Measurements from ENCODE around the gene MASP2.
"Not testable (repeated sequence)": the region's sequence is repeated elsewhere in the genome, so short reads cannot be mapped to it uniquely, and the experiment has no call there.

MASP2 gene

DNA sequence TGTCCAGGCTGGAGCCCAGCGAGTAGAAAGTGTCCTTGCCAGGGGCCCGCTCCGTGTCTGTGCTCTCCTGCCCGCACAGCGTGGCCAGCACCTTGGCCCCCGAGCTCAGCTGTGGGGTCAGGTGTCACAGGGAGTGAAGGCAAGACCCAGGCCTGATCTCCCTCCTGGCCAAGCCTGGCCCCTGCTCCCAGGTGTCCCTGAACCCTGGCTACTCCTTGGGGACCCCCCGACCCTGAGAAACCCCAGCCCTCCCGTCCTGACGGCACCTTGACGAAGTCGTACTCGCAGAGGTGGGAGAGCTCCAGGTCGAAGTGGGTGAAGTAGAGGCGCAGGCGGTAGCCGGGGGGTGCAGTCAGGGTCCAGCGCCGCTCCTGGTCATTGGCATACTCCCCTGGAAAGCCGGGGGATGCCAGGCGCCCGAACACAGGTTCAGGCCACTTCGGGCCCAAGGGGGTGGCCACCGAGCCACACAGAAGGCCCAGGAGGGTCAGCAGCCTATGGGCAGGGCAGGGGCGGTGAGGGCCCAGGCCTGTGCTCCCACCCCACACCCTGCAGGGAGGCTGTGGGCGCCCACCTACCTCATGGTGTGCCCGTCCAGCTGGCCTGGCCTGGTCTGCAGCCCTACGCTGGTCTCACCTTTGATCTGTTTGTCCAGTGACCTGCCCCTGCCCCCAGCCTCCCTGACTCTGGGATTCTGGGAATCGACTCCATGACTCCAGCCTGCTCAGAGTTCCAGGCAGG lies at the start of gene MASP2:
TSS of gene MASP2 (minus strand) at position 615 of the 741 bp plus-strand sequence. CDS start at position 583, 32 bp downstream.
- TF ChIP-seq, protein P1, sequence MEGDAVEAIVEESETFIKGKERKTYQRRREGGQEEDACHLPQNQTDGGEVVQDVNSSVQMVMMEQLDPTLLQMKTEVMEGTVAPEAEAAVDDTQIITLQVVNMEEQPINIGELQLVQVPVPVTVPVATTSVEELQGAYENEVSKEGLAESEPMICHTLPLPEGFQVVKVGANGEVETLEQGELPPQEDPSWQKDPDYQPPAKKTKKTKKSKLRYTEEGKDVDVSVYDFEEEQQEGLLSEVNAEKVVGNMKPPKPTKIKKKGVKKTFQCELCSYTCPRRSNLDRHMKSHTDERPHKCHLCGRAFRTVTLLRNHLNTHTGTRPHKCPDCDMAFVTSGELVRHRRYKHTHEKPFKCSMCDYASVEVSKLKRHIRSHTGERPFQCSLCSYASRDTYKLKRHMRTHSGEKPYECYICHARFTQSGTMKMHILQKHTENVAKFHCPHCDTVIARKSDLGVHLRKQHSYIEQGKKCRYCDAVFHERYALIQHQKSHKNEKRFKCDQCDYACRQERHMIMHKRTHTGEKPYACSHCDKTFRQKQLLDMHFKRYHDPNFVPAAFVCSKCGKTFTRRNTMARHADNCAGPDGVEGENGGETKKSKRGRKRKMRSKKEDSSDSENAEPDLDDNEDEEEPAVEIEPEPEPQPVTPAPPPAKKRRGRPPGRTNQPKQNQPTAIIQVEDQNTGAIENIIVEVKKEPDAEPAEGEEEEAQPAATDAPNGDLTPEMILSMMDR (IDR thresholded peaks at IDR 0.05), result no peak
- no peak for TF ChIP-seq ZFX (IDR thresholded peaks at IDR 0.05; ENCODE audit: borderline replicate concordance)
- H3K27ac ChIP-seq, result no peak within 1 kb of the TSS

- not testable (repeated sequence) for H3K27ac ChIP-seq
Measured at GRCh38 chr1:11083784-11084183, 36.7 kb upstream of the MASP2 start.

DNA sequence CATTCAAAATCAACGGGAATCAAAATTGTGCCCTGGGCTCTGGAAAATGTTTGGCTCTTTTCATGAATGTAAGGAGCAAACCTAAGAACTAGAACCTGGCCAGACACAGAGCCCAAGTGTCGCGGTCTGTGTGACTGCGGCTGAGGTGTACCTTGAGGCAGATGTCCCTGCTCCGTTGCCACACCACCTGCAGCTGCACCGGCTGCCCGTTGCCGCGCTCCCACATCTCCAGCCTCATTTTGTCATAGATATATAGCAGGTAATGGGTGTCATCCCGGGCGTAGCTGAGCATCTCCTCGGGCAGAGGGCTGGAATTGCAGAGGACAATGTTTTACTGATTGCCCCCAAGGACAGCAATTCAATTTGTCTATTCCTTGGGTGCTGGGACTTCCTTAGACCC lies 33.9 kb upstream of the MASP2 start:
- TF ChIP-seq, protein P1 (IDR thresholded peaks at IDR 0.05), result no peak
- no peak for TF ChIP-seq ZFX (IDR thresholded peaks at IDR 0.05; ENCODE audit: borderline replicate concordance)

GRCh38 chr1:11078631-11079030 lies 31.6 kb upstream of the MASP2 start:
- no peak overlapping the region for H3K27ac ChIP-seq
- no peak for TF ChIP-seq ZFX (IDR thresholded peaks at IDR 0.05; ENCODE audit: borderline replicate concordance)
- TF ChIP-seq, protein P1 (IDR thresholded peaks at IDR 0.05), result no peak

More for the DNA sequence above, 33.9 kb upstream of the MASP2 start:
- H3K27ac ChIP-seq, result no peak overlapping the region

DNA sequence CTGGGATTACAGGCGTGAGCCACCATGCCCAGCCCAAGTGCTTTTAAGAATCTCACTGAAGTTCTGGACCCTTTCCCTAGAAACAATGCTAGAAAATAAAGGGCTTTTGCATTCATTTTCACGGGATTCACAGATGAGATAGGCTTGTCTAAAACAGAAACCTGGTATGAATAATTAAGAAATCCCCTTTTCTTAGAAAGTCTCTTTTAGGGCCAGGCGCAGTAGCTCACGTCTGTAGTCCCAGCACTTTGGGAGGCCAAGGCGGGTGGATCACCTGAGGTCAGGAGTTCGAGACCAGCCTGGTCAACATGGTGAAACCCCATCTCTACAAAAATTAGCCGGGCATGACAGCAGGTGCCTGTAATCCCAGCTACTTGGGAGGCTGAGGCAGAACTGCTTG lies 26.4 kb upstream of the MASP2 start:
- H3K27ac ChIP-seq, result not testable (repeated sequence)

- no peak overlapping the region for H3K27ac ChIP-seq
- TF ChIP-seq ZFX (IDR thresholded peaks at IDR 0.05; ENCODE audit: borderline replicate concordance), result no peak
- TF ChIP-seq, protein P1 (IDR thresholded peaks at IDR 0.05), result no peak
Measured at GRCh38 chr1:11072216-11072917, 25.3 kb upstream of the MASP2 start.

GRCh38 chr1:11071463-11072215 lies 24.6 kb upstream of the MASP2 start:
- TF ChIP-seq ZFX (IDR thresholded peaks at IDR 0.05; ENCODE audit: borderline replicate concordance), result no peak
- TF ChIP-seq, protein P1 (IDR thresholded peaks at IDR 0.05), result no peak
- H3K27ac ChIP-seq, result no peak overlapping the region

GRCh38 chr1:11070876-11071275 lies 23.8 kb upstream of the MASP2 start:
- H3K27ac ChIP-seq, result no peak overlapping the region
- TF ChIP-seq ZFX (IDR thresholded peaks at IDR 0.05; ENCODE audit: borderline replicate concordance), result no peak
- TF ChIP-seq, protein P1 (IDR thresholded peaks at IDR 0.05), result no peak
